ENCODE results near the gene STK35. TPM values are rescaled to one million over a fixed set of nuclear protein-coding genes. Genes with fewer than 3 reads are reported as not detected.

Gene STK35
- total RNA-seq, 2 donors from 2014 or later: 25.8 to 26.7 TPM

DNA sequence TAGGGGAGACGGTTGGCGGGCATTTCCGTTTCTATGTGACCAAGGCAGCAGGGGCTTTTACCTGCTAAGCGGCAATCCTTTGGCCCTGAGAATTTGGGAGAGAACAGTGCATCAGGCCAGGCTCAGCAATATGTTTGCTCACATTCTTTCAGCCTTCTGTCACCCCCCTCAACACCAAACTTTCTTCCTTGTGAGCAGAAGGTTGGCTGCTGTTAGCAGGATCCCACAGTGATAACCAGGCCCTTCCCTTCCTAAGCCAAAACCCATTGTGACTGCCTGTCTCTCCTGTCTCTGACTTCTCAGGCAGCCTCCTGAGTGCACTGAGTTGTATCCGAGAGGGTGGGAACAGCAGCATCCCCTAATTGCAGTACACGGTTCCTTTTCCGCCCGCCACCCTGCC, 43.7 kb downstream of the STK35 start:
- H3K4me1 ChIP-seq: no peaks in the 10 kb centered on the region
- no peak overlapping the region for H3K4me3 ChIP-seq
- no peaks in the 10 kb centered on the region for H3K9me3 ChIP-seq
- TF ChIP-seq, protein P1, sequence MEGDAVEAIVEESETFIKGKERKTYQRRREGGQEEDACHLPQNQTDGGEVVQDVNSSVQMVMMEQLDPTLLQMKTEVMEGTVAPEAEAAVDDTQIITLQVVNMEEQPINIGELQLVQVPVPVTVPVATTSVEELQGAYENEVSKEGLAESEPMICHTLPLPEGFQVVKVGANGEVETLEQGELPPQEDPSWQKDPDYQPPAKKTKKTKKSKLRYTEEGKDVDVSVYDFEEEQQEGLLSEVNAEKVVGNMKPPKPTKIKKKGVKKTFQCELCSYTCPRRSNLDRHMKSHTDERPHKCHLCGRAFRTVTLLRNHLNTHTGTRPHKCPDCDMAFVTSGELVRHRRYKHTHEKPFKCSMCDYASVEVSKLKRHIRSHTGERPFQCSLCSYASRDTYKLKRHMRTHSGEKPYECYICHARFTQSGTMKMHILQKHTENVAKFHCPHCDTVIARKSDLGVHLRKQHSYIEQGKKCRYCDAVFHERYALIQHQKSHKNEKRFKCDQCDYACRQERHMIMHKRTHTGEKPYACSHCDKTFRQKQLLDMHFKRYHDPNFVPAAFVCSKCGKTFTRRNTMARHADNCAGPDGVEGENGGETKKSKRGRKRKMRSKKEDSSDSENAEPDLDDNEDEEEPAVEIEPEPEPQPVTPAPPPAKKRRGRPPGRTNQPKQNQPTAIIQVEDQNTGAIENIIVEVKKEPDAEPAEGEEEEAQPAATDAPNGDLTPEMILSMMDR (IDR thresholded peaks at IDR 0.05): no peak
- intact Hi-C loops (cut with DNase I): no loop called here
- DNase-seq: no peak
- peaks cover 6% of the 10 kb centered on the region for H3K36me3 ChIP-seq
- H3K27ac ChIP-seq: no peak overlapping the region
- no peak overlapping the region for H3K9ac ChIP-seq (ENCODE audit: low read depth in 2 of 2, low read length in 2 of 2)
- H3K27me3 ChIP-seq: no peaks in the 10 kb centered on the region

DNA sequence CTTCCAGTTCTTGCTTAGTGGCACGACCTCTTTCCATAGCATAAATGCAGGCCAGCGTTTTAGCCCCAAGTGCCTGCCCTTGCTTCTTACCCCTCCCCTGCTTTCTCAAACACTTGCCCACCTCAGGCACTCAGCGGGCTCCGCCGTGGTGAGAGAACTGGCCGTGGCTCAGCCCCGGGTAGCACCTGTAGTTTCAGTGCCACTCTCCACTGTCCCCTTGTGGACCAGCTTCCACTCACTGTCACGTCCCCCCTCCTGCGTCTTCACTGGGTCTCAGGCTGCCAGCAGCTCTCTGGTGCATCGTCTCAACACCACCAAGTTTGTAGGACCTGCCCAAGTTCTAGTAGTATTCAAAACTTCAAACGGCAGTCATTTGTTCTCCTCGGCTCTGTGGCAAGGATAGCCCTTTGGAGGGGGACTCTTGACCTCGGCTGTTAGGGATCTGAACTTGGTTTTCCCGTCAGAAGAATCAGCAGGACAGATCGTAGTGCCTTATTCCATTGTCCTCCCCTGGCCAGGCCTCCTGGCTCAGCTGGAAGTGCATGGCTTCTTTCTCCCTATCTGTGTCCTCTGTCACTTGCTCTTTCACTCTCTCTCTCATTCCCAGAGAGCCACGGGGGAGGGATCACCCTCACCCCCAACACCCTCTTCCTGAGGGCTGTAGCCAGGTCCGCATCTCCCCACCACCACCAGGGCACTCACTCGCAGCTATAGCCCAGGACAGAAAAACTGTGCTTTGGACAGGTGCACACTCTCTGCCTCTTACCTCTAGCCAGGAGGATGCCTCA, 44.6 kb downstream of the STK35 start:
- no peak overlapping the region for H3K4me3 ChIP-seq
- peaks cover 6% of the 10 kb centered on the region for H3K36me3 ChIP-seq
- H3K27ac ChIP-seq: no peak overlapping the region
- H3K4me1 ChIP-seq: no peaks in the 10 kb centered on the region
- H3K27me3 ChIP-seq: no peaks in the 10 kb centered on the region
- H3K9me3 ChIP-seq: no peaks in the 10 kb centered on the region
- TF ChIP-seq, protein P1 (IDR thresholded peaks at IDR 0.05): no peak
- DNase-seq: no peak
- intact Hi-C loops (cut with DNase I): no loop called here
- H3K9ac ChIP-seq (ENCODE audit: low read depth in 2 of 2, low read length in 2 of 2): peak overlapping the region in 1 of 2 donors; percentile 18

DNA sequence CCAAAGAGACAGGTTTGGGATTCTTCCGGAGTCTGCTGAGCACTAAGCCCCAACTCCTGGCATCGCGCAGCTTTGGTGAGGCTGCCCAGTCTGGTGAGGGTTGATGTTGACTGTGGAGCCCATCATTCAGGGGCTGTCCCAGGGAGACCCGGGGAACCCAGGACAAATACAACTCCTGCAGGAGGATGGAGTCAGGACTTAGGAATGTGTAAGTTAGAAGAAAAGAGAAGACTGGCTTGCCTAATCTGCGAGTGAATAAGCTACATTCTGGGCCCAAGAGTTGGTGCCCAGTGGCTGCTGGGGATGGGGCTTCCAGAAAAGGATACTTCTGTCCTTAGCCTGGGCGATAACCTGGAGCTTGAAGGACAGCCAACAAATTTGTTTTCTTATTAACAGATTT, 47.9 kb downstream of the STK35 start:
- H3K9me3 ChIP-seq: no peaks in the 10 kb centered on the region
- peaks cover under 1% of the 10 kb centered on the region for H3K36me3 ChIP-seq
- TF ChIP-seq, protein P1 (IDR thresholded peaks at IDR 0.05): no peak
- H3K9ac ChIP-seq (ENCODE audit: low read depth in 2 of 2, low read length in 2 of 2): no peak overlapping the region
- DNase-seq: no peak
- H3K4me3 ChIP-seq: no peak overlapping the region
- intact Hi-C loops (cut with DNase I): no loop called here
- no peaks in the 10 kb centered on the region for H3K4me1 ChIP-seq
- no peaks in the 10 kb centered on the region for H3K27me3 ChIP-seq
- no peak overlapping the region for H3K27ac ChIP-seq

DNA sequence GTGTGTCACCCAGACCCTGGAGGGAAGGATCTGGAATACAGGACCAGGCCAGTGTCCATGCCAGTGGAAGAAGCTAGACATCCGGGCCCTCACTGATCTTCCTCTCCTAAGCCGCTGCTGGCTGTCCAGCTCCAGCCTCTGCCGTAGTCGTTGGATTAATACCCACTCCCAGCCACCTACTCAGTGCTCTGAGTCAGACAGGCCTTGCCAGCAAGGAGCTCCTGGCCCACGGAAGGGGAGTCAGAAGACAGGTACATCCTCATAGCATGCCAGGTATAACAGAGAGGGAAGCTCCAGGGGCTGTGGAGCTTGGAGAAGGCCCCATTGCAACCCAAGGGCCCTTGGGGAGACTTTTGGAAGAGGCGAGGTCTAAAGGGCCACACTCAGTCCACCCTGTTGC, 49.0 kb downstream of the STK35 start:
- Histone ChIP-seq H3K27ac (no peak overlapping the region), H3K36me3 (no peaks in the 10 kb centered on the region), H3K9me3 (no peaks in the 10 kb centered on the region), H3K9ac (ENCODE audit: low read depth in 2 of 2, low read length in 2 of 2) (no peak overlapping the region), H3K4me3 (no peak overlapping the region), H3K27me3 (no peaks in the 10 kb centered on the region), H3K4me1 (no peaks in the 10 kb centered on the region)
- DNase-seq: no peak
- intact Hi-C loops (cut with DNase I): no loop called here
- TF ChIP-seq, protein P1 (IDR thresholded peaks at IDR 0.05): no peak

DNA sequence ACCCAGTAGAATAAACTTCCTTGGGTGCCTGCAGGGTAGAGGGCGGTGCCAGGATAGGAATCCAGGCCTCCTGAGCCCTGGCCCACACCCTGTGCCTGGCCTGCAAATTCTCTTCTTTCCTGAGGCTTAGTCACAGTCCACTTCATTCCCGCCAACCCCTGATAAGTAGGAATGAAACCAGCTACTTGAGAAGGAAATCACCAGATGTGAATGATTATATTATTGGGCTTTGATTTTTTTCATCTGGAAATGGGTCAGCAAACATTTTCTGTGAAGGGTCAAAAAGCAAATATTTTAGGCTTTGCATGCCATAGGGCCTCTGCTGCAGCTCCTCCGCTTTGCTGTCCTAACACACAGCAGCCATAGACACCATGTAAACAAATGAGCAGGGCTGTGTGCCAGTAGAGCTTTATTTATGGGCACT, 50.2 kb downstream of the STK35 start:
- H3K27ac ChIP-seq: no peak overlapping the region
- TF ChIP-seq, protein P1 (IDR thresholded peaks at IDR 0.05): no peak
- no peak for DNase-seq
- H3K9me3 ChIP-seq: no peaks in the 10 kb centered on the region
- no peak overlapping the region for H3K4me3 ChIP-seq
- no peaks in the 10 kb centered on the region for H3K27me3 ChIP-seq
- intact Hi-C loops (cut with DNase I): no loop called here
- H3K4me1 ChIP-seq: no peaks in the 10 kb centered on the region
- H3K36me3 ChIP-seq: no peaks in the 10 kb centered on the region
- H3K9ac ChIP-seq (ENCODE audit: low read depth in 2 of 2, low read length in 2 of 2): no peak overlapping the region

Data from colonic mucosa (tissue), 4 donors.